Measurements from ENCODE around the gene TAB3.

TAB3 gene

GRCh38 chrX:30835373-30835772 is 53.7 kb downstream of the TAB3 start:
- TF ChIP-seq POLR2AphosphoS5 (IDR thresholded peaks at IDR 0.05; ENCODE audit: low read depth, low read length) (no peak), SIN3A (IDR thresholded peaks at IDR 0.05; ENCODE audit: borderline replicate concordance, insufficient read depth, low read length) (no peak), REST (IDR thresholded peaks at IDR 0.05; ENCODE audit: insufficient read depth in 1 of 2, low read depth in 2 of 2, low read length in 2 of 2) (no peak)

- TF ChIP-seq TAF1 (IDR thresholded peaks at IDR 0.05; ENCODE audit: borderline replicate concordance, insufficient read depth, low read length) (no peak), REST (IDR thresholded peaks at IDR 0.05; ENCODE audit: insufficient read depth in 1 of 2, low read depth in 2 of 2, low read length in 2 of 2) (no peak), FOXP2 (optimal IDR thresholded peaks at IDR 0.05; ENCODE audit: borderline replicate concordance, extremely low read depth, extremely low read length, insufficient read depth) (no peak), SIN3A (IDR thresholded peaks at IDR 0.05; ENCODE audit: borderline replicate concordance, insufficient read depth, low read length) (no peak), POLR2AphosphoS5 (IDR thresholded peaks at IDR 0.05; ENCODE audit: low read depth, low read length) (no peak)
These were observed 55.2 kb downstream of the TAB3 start for GRCh38 chrX:30833896-30834295.

GRCh38 chrX:30831082-30831481 is 58.0 kb downstream of the TAB3 start:
- TF ChIP-seq REST (IDR thresholded peaks at IDR 0.05; ENCODE audit: insufficient read depth in 1 of 2, low read depth in 2 of 2, low read length in 2 of 2) (no peak), FOXP2 (optimal IDR thresholded peaks at IDR 0.05; ENCODE audit: borderline replicate concordance, extremely low read depth, extremely low read length, insufficient read depth) (no peak)

GRCh38 chrX:30830326-30830943 is 58.6 kb downstream of the TAB3 start:
- TF ChIP-seq POLR2AphosphoS5 (IDR thresholded peaks at IDR 0.05; ENCODE audit: low read depth, low read length), result no peak
- TF ChIP-seq SIN3A (IDR thresholded peaks at IDR 0.05; ENCODE audit: borderline replicate concordance, insufficient read depth, low read length), result no peak
- TF ChIP-seq REST (IDR thresholded peaks at IDR 0.05; ENCODE audit: insufficient read depth in 1 of 2, low read depth in 2 of 2, low read length in 2 of 2), result no peak
- no peak for TF ChIP-seq FOXP2 (optimal IDR thresholded peaks at IDR 0.05; ENCODE audit: borderline replicate concordance, extremely low read depth, extremely low read length, insufficient read depth)
- TF ChIP-seq TAF1 (IDR thresholded peaks at IDR 0.05; ENCODE audit: borderline replicate concordance, insufficient read depth, low read length), result no peak

- TF ChIP-seq POLR2AphosphoS5 (IDR thresholded peaks at IDR 0.05; ENCODE audit: low read depth, low read length) (no peak), REST (IDR thresholded peaks at IDR 0.05; ENCODE audit: insufficient read depth in 1 of 2, low read depth in 2 of 2, low read length in 2 of 2) (no peak), FOXP2 (optimal IDR thresholded peaks at IDR 0.05; ENCODE audit: borderline replicate concordance, extremely low read depth, extremely low read length, insufficient read depth) (no peak), TAF1 (IDR thresholded peaks at IDR 0.05; ENCODE audit: borderline replicate concordance, insufficient read depth, low read length) (no peak), SIN3A (IDR thresholded peaks at IDR 0.05; ENCODE audit: borderline replicate concordance, insufficient read depth, low read length) (no peak)
These were observed 64.8 kb downstream of the TAB3 start for GRCh38 chrX:30824275-30824674.
